ENCODE data around the gene C22orf23. TPM values are rescaled to one million over a fixed set of nuclear protein-coding genes. Genes with fewer than 3 reads are reported as not detected.

The C22orf23 gene
- polyA plus RNA-seq, 1 donor (not counting 4 experiments of a cell fraction or from before 2014, with no cell fraction given), result not detected

DNA sequence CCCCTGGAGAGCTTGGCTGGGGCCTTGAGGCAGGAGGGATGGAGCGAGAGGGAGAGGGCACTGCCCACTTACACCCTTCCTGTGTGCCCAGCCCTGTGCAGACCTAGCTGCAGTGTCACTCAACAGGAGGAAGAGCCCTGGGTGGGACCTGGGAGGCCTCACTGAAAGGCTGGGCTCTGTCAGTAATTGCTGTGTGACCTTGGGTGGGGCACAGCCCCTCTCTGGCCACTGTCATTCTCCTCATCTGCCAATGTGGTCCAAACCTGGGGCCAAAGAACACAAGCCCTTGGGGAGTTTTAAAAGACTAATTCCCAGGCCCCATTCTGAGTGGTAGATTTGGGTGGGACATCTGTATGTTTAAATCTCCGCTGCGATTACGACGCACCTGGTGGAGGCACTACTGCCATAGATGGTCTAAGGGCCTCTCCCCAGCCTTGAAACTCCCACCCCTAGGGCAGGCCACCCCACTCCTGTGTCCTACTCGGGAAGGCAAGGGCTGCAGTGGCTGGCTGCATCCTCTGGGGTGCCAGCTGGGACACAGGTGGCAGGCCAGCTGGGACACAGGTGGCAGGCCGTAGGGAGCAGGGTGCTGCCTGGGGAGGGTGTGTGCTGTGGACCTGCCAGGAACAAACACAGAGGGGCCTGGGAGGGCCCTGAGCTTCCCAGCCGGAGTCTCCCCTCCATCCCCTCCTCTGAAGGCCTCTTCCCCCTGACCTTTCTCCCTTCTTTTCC is 43.3 kb upstream of the C22orf23 start:
- Histone ChIP-seq H3K79me2 (ENCODE audit: control insufficient read depth, insufficient read depth, low read length) (no peaks in the 10 kb centered on the region), H3K27ac (ENCODE audit: control insufficient read depth, insufficient read depth, low read length) (no peak overlapping the region), H3K9me1 (ENCODE audit: control insufficient read depth, extremely low read depth, insufficient read depth, low read length) (no peaks in the 10 kb centered on the region), H3K4me1 (ENCODE audit: control insufficient read depth, extremely low read depth, insufficient read depth, low read length) (peaks cover 35% of the 10 kb centered on the region), H3K36me3 (ENCODE audit: control insufficient read depth in 2 of 2, extremely low read depth in 1 of 2, insufficient read depth in 2 of 2, low read length in 2 of 2) (no peaks in the 10 kb centered on the region), H3K9me3 (ENCODE audit: control insufficient read depth, low read depth, low read length) (no peaks in the 10 kb centered on the region), H3K27me3 (ENCODE audit: control insufficient read depth, extremely low read depth, insufficient read depth, low read length) (no peaks in the 10 kb centered on the region), H3K4me3 (ENCODE audit: control insufficient read depth in 2 of 3, extremely low read depth in 1 of 3, insufficient read depth in 2 of 3, low read depth in 1 of 3, low read length in 3 of 3) (no peak overlapping the region), H4K20me1 (ENCODE audit: control insufficient read depth, extremely low read depth, insufficient read depth, low read length) (no peaks in the 10 kb centered on the region), H2AFZ (ENCODE audit: control insufficient read depth, low read length) (no peak overlapping the region), H3K4me2 (ENCODE audit: control insufficient read depth, extremely low read depth, insufficient read depth, low read depth, low read length) (no peak overlapping the region), H3K9ac (ENCODE audit: control insufficient read depth, extremely low read depth, insufficient read depth, low read length) (no peak overlapping the region)
- no peak for DNase-seq (ENCODE audit: low read depth, low spot score)
- TF ChIP-seq EZH2 (IDR thresholded peaks at IDR 0.05; ENCODE audit: low read length), result no peak
- TF ChIP-seq, protein P1, sequence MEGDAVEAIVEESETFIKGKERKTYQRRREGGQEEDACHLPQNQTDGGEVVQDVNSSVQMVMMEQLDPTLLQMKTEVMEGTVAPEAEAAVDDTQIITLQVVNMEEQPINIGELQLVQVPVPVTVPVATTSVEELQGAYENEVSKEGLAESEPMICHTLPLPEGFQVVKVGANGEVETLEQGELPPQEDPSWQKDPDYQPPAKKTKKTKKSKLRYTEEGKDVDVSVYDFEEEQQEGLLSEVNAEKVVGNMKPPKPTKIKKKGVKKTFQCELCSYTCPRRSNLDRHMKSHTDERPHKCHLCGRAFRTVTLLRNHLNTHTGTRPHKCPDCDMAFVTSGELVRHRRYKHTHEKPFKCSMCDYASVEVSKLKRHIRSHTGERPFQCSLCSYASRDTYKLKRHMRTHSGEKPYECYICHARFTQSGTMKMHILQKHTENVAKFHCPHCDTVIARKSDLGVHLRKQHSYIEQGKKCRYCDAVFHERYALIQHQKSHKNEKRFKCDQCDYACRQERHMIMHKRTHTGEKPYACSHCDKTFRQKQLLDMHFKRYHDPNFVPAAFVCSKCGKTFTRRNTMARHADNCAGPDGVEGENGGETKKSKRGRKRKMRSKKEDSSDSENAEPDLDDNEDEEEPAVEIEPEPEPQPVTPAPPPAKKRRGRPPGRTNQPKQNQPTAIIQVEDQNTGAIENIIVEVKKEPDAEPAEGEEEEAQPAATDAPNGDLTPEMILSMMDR (optimal IDR thresholded peaks at IDR 0.05 in 1 of 3, IDR thresholded peaks at IDR 0.05 in 1 of 3, conservative IDR thresholded peaks at IDR 0.05 in 1 of 3; ENCODE audit: extremely low read depth in 1 of 3, insufficient read depth in 2 of 3, low read length in 3 of 3), result peak in 1 of 3 experiments; percentile 26
- dilution Hi-C loops (cut with MboI; ENCODE audit: extremely low pct_ligation_motif_present, low sequenced_read_pairs), result no loop called here
- no peak for FAIRE-seq

DNA sequence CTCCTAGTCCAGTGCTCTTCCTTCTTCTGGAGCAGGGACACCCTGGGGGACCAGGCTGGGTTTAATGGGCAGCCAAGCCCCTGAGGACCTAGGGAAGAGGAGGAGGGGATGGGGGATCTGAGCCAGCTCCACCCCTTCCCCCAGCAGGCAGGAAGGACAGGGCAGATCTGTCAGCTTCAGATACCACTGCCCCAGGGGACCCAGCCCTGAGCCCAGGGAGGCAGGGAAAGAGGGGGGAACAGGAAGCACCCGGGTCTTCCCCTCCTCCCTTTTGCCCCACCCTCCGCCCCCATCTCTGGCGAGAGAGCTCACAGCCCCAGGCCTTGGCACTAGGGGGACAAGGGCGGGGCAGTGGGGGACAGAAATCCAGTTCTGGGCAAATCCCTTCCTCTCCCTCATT is 42.7 kb upstream of the C22orf23 start:
- H3K4me3 ChIP-seq (ENCODE audit: control insufficient read depth in 2 of 3, extremely low read depth in 1 of 3, insufficient read depth in 2 of 3, low read depth in 1 of 3, low read length in 3 of 3), result no peak overlapping the region
- H3K9me1 ChIP-seq (ENCODE audit: control insufficient read depth, extremely low read depth, insufficient read depth, low read length), result no peaks in the 10 kb centered on the region
- H3K4me1 ChIP-seq (ENCODE audit: control insufficient read depth, extremely low read depth, insufficient read depth, low read length), result peaks cover 35% of the 10 kb centered on the region
- H3K79me2 ChIP-seq (ENCODE audit: control insufficient read depth, insufficient read depth, low read length), result no peaks in the 10 kb centered on the region
- H3K9ac ChIP-seq (ENCODE audit: control insufficient read depth, extremely low read depth, insufficient read depth, low read length), result no peak overlapping the region
- no peaks in the 10 kb centered on the region for H3K27me3 ChIP-seq (ENCODE audit: control insufficient read depth, extremely low read depth, insufficient read depth, low read length)
- dilution Hi-C loops (cut with MboI; ENCODE audit: extremely low pct_ligation_motif_present, low sequenced_read_pairs), result no loop called here
- H3K36me3 ChIP-seq (ENCODE audit: control insufficient read depth in 2 of 2, extremely low read depth in 1 of 2, insufficient read depth in 2 of 2, low read length in 2 of 2), result no peaks in the 10 kb centered on the region
- no peak overlapping the region for H2AFZ ChIP-seq (ENCODE audit: control insufficient read depth, low read length)
- FAIRE-seq (no peak), DNase-seq (ENCODE audit: low read depth, low spot score) (no peak)
- no peaks in the 10 kb centered on the region for H4K20me1 ChIP-seq (ENCODE audit: control insufficient read depth, extremely low read depth, insufficient read depth, low read length)
- TF ChIP-seq, protein P1 (optimal IDR thresholded peaks at IDR 0.05 in 1 of 3, IDR thresholded peaks at IDR 0.05 in 1 of 3, conservative IDR thresholded peaks at IDR 0.05 in 1 of 3; ENCODE audit: extremely low read depth in 1 of 3, insufficient read depth in 2 of 3, low read length in 3 of 3), result no peak
- no peak for TF ChIP-seq EZH2 (IDR thresholded peaks at IDR 0.05; ENCODE audit: low read length)
- H3K4me2 ChIP-seq (ENCODE audit: control insufficient read depth, extremely low read depth, insufficient read depth, low read depth, low read length), result no peak overlapping the region
- H3K9me3 ChIP-seq (ENCODE audit: control insufficient read depth, low read depth, low read length), result no peaks in the 10 kb centered on the region
- no peak overlapping the region for H3K27ac ChIP-seq (ENCODE audit: control insufficient read depth, insufficient read depth, low read length)
